GM13976 (cell line): ENCODE results near the gene PDXDC1.
"Not testable (repeated sequence)": the region's sequence is repeated elsewhere in the genome, so short reads cannot be mapped to it uniquely, and the experiment has no call there.

Experiments
- DNase-seq: peaks from one replicate; pipeline ENCODE4 v3.0.0; 2012; ENCODE audit warnings: low spot score
- CTCF ChIP-seq: IDR thresholded peaks from 2 replicates; pipeline ENCODE4 v1.5.1; 2012; ENCODE audit warnings: borderline replicate concordance, mild to moderate bottlenecking; ENCODE audit not compliant: insufficient read depth; ENCODE audit errors: extremely low read depth, missing control alignments, control extremely low read depth
- in situ Hi-C: fragments of 300-500 bp; cut with MboI; formaldehyde crosslinking; loops from one replicate; pipeline ENCODE4 v1.12.0; 2022; ENCODE audit warnings: low sequenced_read_pairs, mixed read lengths, inconsistent platforms; ENCODE audit not compliant: unreplicated experiment

The PDXDC1 gene

GRCh38 chr16:14957576-14958322 is 17.1 kb upstream of the PDXDC1 start:
- in situ Hi-C loops, result no loop called here
- DNase-seq, result peak; percentile 27
- TF ChIP-seq CTCF, result no peak

GRCh38 chr16:14958323-14958600 is 16.6 kb upstream of the PDXDC1 start:
- TF ChIP-seq CTCF, result no peak
- in situ Hi-C loops, result no loop called here
- no peak for DNase-seq

GRCh38 chr16:14958970-14959369 is 15.9 kb upstream of the PDXDC1 start:
- in situ Hi-C loops, result no loop called here
- DNase-seq, result peak; percentile 17
- no peak for TF ChIP-seq CTCF

GRCh38 chr16:14961405-14962186 is 13.2 kb upstream of the PDXDC1 start:
- in situ Hi-C loops, result loop anchor here (10.0 kb wide), 1 partner anchor 83 kb away; no protein-coding TSS in a partner anchor
- DNase-seq, result no peak
- TF ChIP-seq CTCF, result no peak

GRCh38 chr16:14963281-14964173 is 11.3 kb upstream of the PDXDC1 start:
- in situ Hi-C loops, result loop anchor here (10.0 kb wide), 1 partner anchor 81 kb away; no protein-coding TSS in a partner anchor
- no peak for TF ChIP-seq CTCF
- peak; percentile 11 for DNase-seq

GRCh38 chr16:14965328-14965727 is 9.5 kb upstream of the PDXDC1 start:
- TF ChIP-seq CTCF, result no peak
- DNase-seq, result no peak
- in situ Hi-C loops, result loop anchor here (10.0 kb wide), 1 partner anchor 79 kb away; no protein-coding TSS in a partner anchor

GRCh38 chr16:14969795-14970194 is 5.0 kb upstream of the PDXDC1 start:
- in situ Hi-C loops, result loop anchor here (10.0 kb wide), 1 partner anchor 75 kb away; no protein-coding TSS in a partner anchor
- not testable (repeated sequence) for DNase-seq

GRCh38 chr16:14971621-14972228 is 3.1 kb upstream of the PDXDC1 start:
- DNase-seq, in situ Hi-C loops: not testable (repeated sequence)

- DNase-seq, in situ Hi-C loops: not testable (repeated sequence)
Measured at GRCh38 chr16:14973785-14974322, 972 bp upstream of the PDXDC1 start.
